ENCODE results near the gene EML4.

Gene EML4

DNA sequence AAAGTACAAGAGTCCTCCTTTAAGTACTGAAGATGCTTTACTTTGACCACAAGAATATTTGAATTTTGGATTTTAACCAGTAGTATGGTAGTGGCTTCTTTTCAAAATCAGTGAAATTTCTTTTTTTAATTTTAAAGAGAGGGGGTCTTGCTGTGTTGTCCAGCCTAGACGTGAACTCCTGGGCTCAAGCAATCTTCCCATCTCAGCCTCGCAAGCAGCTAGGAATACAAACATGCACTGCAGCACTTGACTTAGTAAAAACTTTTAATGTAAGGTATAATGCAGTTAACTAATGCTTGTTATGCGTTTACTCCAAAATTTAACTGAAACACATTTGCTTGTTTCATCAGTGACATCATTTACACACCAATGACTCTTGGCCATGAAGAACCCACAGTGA lies 49.6 kb downstream of the EML4 start:
- H3K27me3 ChIP-seq = no peaks in the 10 kb centered on the region
- no peak for DNase-seq
- H3K27ac ChIP-seq = no peak overlapping the region
- H3K9me3 ChIP-seq = no peaks in the 10 kb centered on the region
- no peak overlapping the region for H3K4me3 ChIP-seq
- intact Hi-C loops (cut with DNase I; ENCODE audit: low total_unique reads) = no loop called here
- H3K4me1 ChIP-seq = peaks cover 0 to 13% (median 3%) of the 10 kb centered on the region in 4 donors
- TF ChIP-seq, protein P1, sequence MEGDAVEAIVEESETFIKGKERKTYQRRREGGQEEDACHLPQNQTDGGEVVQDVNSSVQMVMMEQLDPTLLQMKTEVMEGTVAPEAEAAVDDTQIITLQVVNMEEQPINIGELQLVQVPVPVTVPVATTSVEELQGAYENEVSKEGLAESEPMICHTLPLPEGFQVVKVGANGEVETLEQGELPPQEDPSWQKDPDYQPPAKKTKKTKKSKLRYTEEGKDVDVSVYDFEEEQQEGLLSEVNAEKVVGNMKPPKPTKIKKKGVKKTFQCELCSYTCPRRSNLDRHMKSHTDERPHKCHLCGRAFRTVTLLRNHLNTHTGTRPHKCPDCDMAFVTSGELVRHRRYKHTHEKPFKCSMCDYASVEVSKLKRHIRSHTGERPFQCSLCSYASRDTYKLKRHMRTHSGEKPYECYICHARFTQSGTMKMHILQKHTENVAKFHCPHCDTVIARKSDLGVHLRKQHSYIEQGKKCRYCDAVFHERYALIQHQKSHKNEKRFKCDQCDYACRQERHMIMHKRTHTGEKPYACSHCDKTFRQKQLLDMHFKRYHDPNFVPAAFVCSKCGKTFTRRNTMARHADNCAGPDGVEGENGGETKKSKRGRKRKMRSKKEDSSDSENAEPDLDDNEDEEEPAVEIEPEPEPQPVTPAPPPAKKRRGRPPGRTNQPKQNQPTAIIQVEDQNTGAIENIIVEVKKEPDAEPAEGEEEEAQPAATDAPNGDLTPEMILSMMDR (IDR thresholded peaks at IDR 0.05) = no peak
- H3K36me3 ChIP-seq = peaks cover 0 to 5% (median 0%) of the 10 kb centered on the region in 3 donors

- Histone ChIP-seq H3K4me3 (no peak overlapping the region), H3K9me3 (no peaks in the 10 kb centered on the region), H3K27ac (no peak overlapping the region), H3K4me1 (peaks cover 0 to 17% (median 4%) of the 10 kb centered on the region in 4 donors), H3K36me3 (peaks cover 0 to 5% (median 0%) of the 10 kb centered on the region in 3 donors), H3K27me3 (no peaks in the 10 kb centered on the region)
- no peak for DNase-seq
- intact Hi-C loops (cut with DNase I; ENCODE audit: low total_unique reads) = no loop called here
- TF ChIP-seq, protein P1 (IDR thresholded peaks at IDR 0.05) = no peak
These were observed 50.0 kb downstream of the EML4 start for GRCh38 chr2:42219160-42219559.

- TF ChIP-seq, protein P1 (IDR thresholded peaks at IDR 0.05) = no peak
- Histone ChIP-seq H3K4me3 (no peak overlapping the region), H3K27me3 (no peaks in the 10 kb centered on the region), H3K36me3 (peaks cover 0 to 5% (median 0%) of the 10 kb centered on the region in 3 donors), H3K4me1 (peaks cover 0 to 20% (median 4%) of the 10 kb centered on the region in 4 donors), H3K9me3 (no peaks in the 10 kb centered on the region), H3K27ac (no peak overlapping the region)
- intact Hi-C loops (cut with DNase I; ENCODE audit: low total_unique reads) = no loop called here
- DNase-seq = no peak
These were observed 51.4 kb downstream of the EML4 start for GRCh38 chr2:42220566-42220965.

- no peak for DNase-seq
- intact Hi-C loops (cut with DNase I; ENCODE audit: low total_unique reads) = no loop called here
- H3K4me3 ChIP-seq = no peak overlapping the region
- H3K9me3 ChIP-seq = no peaks in the 10 kb centered on the region
- TF ChIP-seq, protein P1 (IDR thresholded peaks at IDR 0.05) = no peak
- H3K27me3 ChIP-seq = no peaks in the 10 kb centered on the region
- H3K4me1 ChIP-seq = peaks cover 0 to 11% (median 2%) of the 10 kb centered on the region in 4 donors
- no peak overlapping the region for H3K27ac ChIP-seq
- H3K36me3 ChIP-seq = peaks cover 0 to 5% (median 0%) of the 10 kb centered on the region in 3 donors
These were observed 54.1 kb downstream of the EML4 start for GRCh38 chr2:42223067-42223854.

DNA sequence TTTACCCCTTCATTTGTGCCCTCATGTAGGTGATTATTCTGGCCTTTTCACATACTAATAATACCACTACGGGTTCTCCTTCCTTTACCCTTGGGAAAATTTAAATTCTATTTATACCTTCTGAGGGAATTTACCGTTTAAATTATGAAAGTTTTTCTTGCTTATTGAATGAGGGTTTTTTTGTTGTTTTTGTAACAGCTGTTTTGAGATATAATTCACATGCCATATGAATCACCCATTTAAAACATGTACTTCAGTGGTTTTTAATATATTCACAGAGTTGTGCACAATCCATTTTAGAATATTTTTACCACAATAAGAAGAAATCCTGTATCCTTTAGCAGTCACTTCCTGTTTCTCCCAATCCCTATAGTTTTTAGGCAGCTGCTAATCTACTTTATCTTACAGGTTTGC lies 54.7 kb downstream of the EML4 start:
- no peak for DNase-seq
- peaks cover 0 to 11% (median 2%) of the 10 kb centered on the region in 4 donors for H3K4me1 ChIP-seq
- intact Hi-C loops (cut with DNase I; ENCODE audit: low total_unique reads) = no loop called here
- H3K9me3 ChIP-seq = no peaks in the 10 kb centered on the region
- no peak overlapping the region for H3K4me3 ChIP-seq
- TF ChIP-seq, protein P1 (IDR thresholded peaks at IDR 0.05) = no peak
- H3K27ac ChIP-seq = no peak overlapping the region
- H3K36me3 ChIP-seq = peaks cover 0 to 5% (median 0%) of the 10 kb centered on the region in 3 donors
- no peaks in the 10 kb centered on the region for H3K27me3 ChIP-seq
